ENCODE data around the gene GSN. TPM values are rescaled to one million over a fixed set of nuclear protein-coding genes. Genes with fewer than 3 reads are reported as not detected.

Gene GSN
- total RNA-seq, 1 donor from 2014 or later = 72.1 TPM

DNA sequence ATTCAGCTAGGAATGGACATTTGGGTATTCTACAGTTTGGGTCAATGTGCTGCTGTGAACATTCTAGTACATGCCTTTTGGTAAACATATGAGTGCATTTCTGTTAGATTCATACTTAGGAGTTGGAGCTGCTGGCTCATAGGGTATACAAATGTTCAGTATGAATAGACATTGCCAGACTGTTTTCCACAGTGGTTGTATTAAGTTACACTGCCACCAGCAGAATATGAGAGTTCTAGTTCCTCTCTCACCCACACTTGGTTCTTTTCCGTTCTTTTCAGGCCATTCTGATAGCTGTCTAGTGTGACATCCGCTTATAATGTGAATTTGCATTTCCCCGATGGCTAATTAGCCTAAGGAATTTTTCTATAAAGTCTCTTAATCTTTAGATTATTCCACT, 77.1 kb downstream of the GSN start:
- no peak overlapping the region for H3K4me3 ChIP-seq
- H3K4me1 ChIP-seq = no peaks in the 10 kb centered on the region
- no peak overlapping the region for H2AFZ ChIP-seq (replicated peaks)
- Mint-ChIP-seq H3K27ac (no peak overlapping the region), H3K4me3 (no peak overlapping the region), H3K27me3 (ENCODE audit: insufficient read depth, low read depth) (no peaks in the 10 kb centered on the region), H3K36me3 (no peaks in the 10 kb centered on the region), H3K4me1 (no peaks in the 10 kb centered on the region), H3K9me3 (no peaks in the 10 kb centered on the region)
- peaks cover 11% of the 10 kb centered on the region for H3K36me3 ChIP-seq
- H3K79me2 ChIP-seq (ENCODE audit: low read depth) = no peaks in the 10 kb centered on the region
- no peak overlapping the region for H3K4me2 ChIP-seq
- H3K27me3 ChIP-seq = no peaks in the 10 kb centered on the region
- no peaks in the 10 kb centered on the region for H3K9me3 ChIP-seq (ENCODE audit: low read depth)
- DNase-seq (ENCODE audit: low spot score) = no peak
- H3K9ac ChIP-seq = no peak overlapping the region
- H3K27ac ChIP-seq = no peak overlapping the region
- H3F3A ChIP-seq (ENCODE audit: low read depth) = no peaks in the 10 kb centered on the region
- no peaks in the 10 kb centered on the region for H4K20me1 ChIP-seq (ENCODE audit: low read depth)
- TF ChIP-seq EZH2 (IDR thresholded peaks at IDR 0.05) (no peak), EZH2phosphoT487 (IDR thresholded peaks at IDR 0.05) (no peak), CTCF (IDR thresholded peaks at IDR 0.05) (no peak)

DNA sequence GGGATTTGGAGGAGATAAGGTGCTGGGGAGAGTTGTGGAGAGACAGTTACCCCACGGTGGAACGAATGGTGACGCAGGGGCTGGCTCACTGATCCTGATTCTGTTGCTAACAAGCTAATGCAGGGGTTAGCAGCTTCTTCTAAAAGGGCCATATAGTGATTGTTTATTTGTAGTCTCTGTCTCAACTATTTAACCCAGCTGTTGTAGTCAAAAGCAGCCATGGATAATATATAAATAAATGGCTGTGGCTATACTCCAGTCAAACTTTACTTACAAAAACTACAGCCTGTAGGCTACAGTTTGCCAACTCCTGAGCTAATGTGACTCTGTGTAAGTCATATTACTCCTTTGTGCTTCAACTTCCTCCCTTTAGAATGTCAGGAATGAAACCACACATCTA, 80.3 kb downstream of the GSN start:
- no peak for TF ChIP-seq CTCF (IDR thresholded peaks at IDR 0.05)
- TF ChIP-seq EZH2 (IDR thresholded peaks at IDR 0.05) = no peak
- TF ChIP-seq EZH2phosphoT487 (IDR thresholded peaks at IDR 0.05) = no peak
- Histone ChIP-seq H3K4me2 (no peak overlapping the region), H3K4me3 (no peak overlapping the region), H3K27me3 (no peaks in the 10 kb centered on the region), H3K9ac (no peak overlapping the region), H3F3A (ENCODE audit: low read depth) (no peaks in the 10 kb centered on the region), H3K36me3 (peaks cover 15% of the 10 kb centered on the region), H3K27ac (no peak overlapping the region), H2AFZ (replicated peaks) (no peak overlapping the region), H3K4me1 (no peaks in the 10 kb centered on the region), H3K9me3 (ENCODE audit: low read depth) (no peaks in the 10 kb centered on the region), H4K20me1 (ENCODE audit: low read depth) (no peaks in the 10 kb centered on the region), H3K79me2 (ENCODE audit: low read depth) (no peaks in the 10 kb centered on the region)
- H3K4me3 Mint-ChIP-seq = no peak overlapping the region
- H3K9me3 Mint-ChIP-seq = no peaks in the 10 kb centered on the region
- H3K27ac Mint-ChIP-seq = no peak overlapping the region
- no peaks in the 10 kb centered on the region for H3K27me3 Mint-ChIP-seq (ENCODE audit: insufficient read depth, low read depth)
- peaks cover 10% of the 10 kb centered on the region for H3K4me1 Mint-ChIP-seq
- no peak for DNase-seq (ENCODE audit: low spot score)
- H3K36me3 Mint-ChIP-seq = no peaks in the 10 kb centered on the region

GRCh38 chr9:121349009-121349408, 81.0 kb downstream of the GSN start:
- Histone ChIP-seq H2AFZ (replicated peaks) (no peak overlapping the region), H3K9me3 (ENCODE audit: low read depth) (no peaks in the 10 kb centered on the region), H3K4me3 (no peak overlapping the region), H3K9ac (no peak overlapping the region), H3K36me3 (peaks cover 15% of the 10 kb centered on the region), H3K4me1 (no peaks in the 10 kb centered on the region), H3K79me2 (ENCODE audit: low read depth) (no peaks in the 10 kb centered on the region), H3K27ac (no peak overlapping the region), H3K4me2 (no peak overlapping the region), H4K20me1 (ENCODE audit: low read depth) (no peaks in the 10 kb centered on the region), H3K27me3 (no peaks in the 10 kb centered on the region), H3F3A (ENCODE audit: low read depth) (no peaks in the 10 kb centered on the region)
- Mint-ChIP-seq H3K4me3 (no peak overlapping the region), H3K4me1 (peaks cover 10% of the 10 kb centered on the region), H3K27me3 (ENCODE audit: insufficient read depth, low read depth) (no peaks in the 10 kb centered on the region), H3K9me3 (no peaks in the 10 kb centered on the region), H3K36me3 (no peaks in the 10 kb centered on the region), H3K27ac (no peak overlapping the region)
- TF ChIP-seq EZH2phosphoT487 (IDR thresholded peaks at IDR 0.05) (no peak), CTCF (IDR thresholded peaks at IDR 0.05) (no peak), EZH2 (IDR thresholded peaks at IDR 0.05) (no peak)
- DNase-seq (ENCODE audit: low spot score) = no peak

Data from neural progenitor cell (in vitro differentiated cells).